ENCODE results near the gene NIPA2.

The NIPA2 gene

GRCh38 chr15:22889146-22889818, 50.8 kb downstream of the NIPA2 start:
- H3K4me3 ChIP-seq (ENCODE audit: low read length): no peak overlapping the region
- no peak for TF ChIP-seq CTCF (conservative IDR thresholded peaks at IDR 0.05; ENCODE audit: low read depth, low read length)
- DNase-seq (ENCODE audit: low read depth): no peak

GRCh38 chr15:22890296-22890695, 51.8 kb downstream of the NIPA2 start:
- no peak overlapping the region for H3K4me3 ChIP-seq (ENCODE audit: low read length)
- no peak for DNase-seq (ENCODE audit: low read depth)
- TF ChIP-seq CTCF (conservative IDR thresholded peaks at IDR 0.05; ENCODE audit: low read depth, low read length): no peak

- H3K4me3 ChIP-seq (ENCODE audit: low read length): no peak overlapping the region
- DNase-seq (ENCODE audit: low read depth): no peak
- TF ChIP-seq CTCF (conservative IDR thresholded peaks at IDR 0.05; ENCODE audit: low read depth, low read length): no peak
Measured at GRCh38 chr15:22891426-22892210, 53.2 kb downstream of the NIPA2 start.

GRCh38 chr15:22892333-22892732, 53.9 kb downstream of the NIPA2 start:
- no peak for DNase-seq (ENCODE audit: low read depth)
- H3K4me3 ChIP-seq (ENCODE audit: low read length): no peak overlapping the region
- no peak for TF ChIP-seq CTCF (conservative IDR thresholded peaks at IDR 0.05; ENCODE audit: low read depth, low read length)

GRCh38 chr15:22893081-22893480, 54.6 kb downstream of the NIPA2 start:
- no peak for DNase-seq (ENCODE audit: low read depth)
- no peak for TF ChIP-seq CTCF (conservative IDR thresholded peaks at IDR 0.05; ENCODE audit: low read depth, low read length)
- no peak overlapping the region for H3K4me3 ChIP-seq (ENCODE audit: low read length)

GRCh38 chr15:22893881-22894280, 55.4 kb downstream of the NIPA2 start:
- TF ChIP-seq CTCF (conservative IDR thresholded peaks at IDR 0.05; ENCODE audit: low read depth, low read length): no peak
- no peak for DNase-seq (ENCODE audit: low read depth)
- no peak overlapping the region for H3K4me3 ChIP-seq (ENCODE audit: low read length)

All from retinal pigment epithelial cell (primary cell).